AG10803 (cell line): ENCODE data around the gene TTBK1.

Experiments used
- DNase-seq: peaks from one replicate; pipeline ENCODE4 v3.0.0; 2010; ENCODE audit warnings: low read depth
- H3K4me3 ChIP-seq: 2 replicates; pipeline ENCODE4 v1.5.1; 2011; ENCODE audit warnings: mild to moderate bottlenecking, low read length, control low read depth
- TF ChIP-seq, protein P1 (sequence below): conservative IDR thresholded peaks from 2 replicates; pipeline ENCODE4 v1.5.1; 2011; ENCODE audit warnings: mild to moderate bottlenecking, low read length, control low read depth, inconsistent platforms

The TTBK1 gene

DNA sequence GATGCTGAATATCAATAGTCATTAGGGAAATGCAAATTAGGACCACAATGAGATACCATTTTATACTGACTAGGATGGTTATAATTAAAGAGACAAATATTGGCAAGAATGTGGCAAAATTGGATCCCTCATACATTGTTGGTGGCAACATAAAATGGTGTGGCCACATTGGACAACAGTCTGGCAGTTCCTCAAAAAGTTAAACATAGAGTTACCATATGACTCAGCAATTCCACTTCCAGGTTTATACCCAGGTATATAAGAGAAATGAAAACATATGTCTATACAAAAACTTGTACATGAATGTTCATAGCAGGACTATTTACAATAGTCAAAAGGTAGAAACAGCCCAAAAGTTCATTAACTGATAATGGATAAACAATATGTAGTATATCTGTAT is 67.3 kb downstream of the TTBK1 start:
- TF ChIP-seq, protein P1, sequence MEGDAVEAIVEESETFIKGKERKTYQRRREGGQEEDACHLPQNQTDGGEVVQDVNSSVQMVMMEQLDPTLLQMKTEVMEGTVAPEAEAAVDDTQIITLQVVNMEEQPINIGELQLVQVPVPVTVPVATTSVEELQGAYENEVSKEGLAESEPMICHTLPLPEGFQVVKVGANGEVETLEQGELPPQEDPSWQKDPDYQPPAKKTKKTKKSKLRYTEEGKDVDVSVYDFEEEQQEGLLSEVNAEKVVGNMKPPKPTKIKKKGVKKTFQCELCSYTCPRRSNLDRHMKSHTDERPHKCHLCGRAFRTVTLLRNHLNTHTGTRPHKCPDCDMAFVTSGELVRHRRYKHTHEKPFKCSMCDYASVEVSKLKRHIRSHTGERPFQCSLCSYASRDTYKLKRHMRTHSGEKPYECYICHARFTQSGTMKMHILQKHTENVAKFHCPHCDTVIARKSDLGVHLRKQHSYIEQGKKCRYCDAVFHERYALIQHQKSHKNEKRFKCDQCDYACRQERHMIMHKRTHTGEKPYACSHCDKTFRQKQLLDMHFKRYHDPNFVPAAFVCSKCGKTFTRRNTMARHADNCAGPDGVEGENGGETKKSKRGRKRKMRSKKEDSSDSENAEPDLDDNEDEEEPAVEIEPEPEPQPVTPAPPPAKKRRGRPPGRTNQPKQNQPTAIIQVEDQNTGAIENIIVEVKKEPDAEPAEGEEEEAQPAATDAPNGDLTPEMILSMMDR, result no peak
- no peak for DNase-seq
- H3K4me3 ChIP-seq, result no peak overlapping the region

DNA sequence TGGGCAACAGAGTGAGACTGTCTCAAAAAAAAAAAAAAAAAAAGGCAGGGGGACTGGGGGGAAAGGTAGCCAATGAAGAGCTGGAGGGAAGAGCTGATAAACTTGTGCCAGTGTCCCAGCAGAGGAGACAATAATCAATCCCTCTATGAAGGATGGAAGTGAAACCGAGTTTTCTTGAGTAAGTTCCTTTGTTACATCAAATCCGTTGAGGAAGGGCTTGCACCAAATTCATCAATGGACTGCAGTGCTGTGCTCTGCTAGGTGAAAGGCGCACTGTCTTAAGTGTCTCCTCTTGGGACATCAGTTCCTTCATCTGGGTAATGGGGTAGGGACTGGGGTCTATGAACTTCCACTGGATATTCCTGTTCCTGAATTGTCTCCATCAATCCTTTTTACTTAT is 68.4 kb downstream of the TTBK1 start:
- DNase-seq, result no peak
- TF ChIP-seq, protein P1, result no peak
- H3K4me3 ChIP-seq, result no peak overlapping the region

DNA sequence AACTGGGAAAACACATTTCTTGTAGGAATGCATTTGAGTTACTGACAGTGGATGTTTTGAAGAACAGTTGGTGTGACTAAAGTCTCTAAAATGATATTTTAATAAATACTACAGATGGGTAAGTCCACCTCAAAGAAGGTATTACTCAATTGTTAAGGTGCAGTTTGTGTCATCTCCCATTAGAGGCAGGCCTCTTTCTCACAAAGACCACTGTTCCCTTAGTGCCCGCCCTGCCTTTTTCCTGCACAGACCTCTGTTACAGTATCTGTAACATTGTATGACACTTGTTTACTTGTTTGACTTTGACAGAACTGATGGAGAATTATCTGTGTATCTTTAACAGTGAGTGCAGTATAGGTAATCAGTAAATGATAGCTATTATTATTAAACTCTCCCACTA is 70.5 kb downstream of the TTBK1 start:
- TF ChIP-seq, protein P1, result no peak
- DNase-seq, result no peak
- H3K4me3 ChIP-seq, result no peak overlapping the region

DNA sequence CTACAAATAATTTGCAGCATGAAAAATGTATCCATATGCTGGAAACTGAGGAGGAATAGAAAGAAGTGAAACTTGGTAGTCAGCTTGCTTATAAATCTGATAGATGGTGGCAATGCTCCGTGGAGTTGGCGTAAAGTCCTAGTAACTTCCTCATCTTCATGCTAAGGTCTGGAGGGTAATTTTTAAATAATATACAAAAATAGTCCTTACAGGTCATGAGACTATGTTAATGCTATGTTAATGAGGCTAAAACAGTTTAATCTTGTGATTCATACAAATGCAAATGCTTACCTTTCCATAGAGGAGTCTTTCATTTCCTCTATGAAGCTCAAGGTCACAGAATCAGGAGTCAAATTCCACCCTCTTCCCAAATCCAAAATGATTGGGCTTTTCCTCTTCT is 74.7 kb downstream of the TTBK1 start:
- TF ChIP-seq, protein P1, result no peak
- no peak for DNase-seq
- H3K4me3 ChIP-seq, result no peak overlapping the region

DNA sequence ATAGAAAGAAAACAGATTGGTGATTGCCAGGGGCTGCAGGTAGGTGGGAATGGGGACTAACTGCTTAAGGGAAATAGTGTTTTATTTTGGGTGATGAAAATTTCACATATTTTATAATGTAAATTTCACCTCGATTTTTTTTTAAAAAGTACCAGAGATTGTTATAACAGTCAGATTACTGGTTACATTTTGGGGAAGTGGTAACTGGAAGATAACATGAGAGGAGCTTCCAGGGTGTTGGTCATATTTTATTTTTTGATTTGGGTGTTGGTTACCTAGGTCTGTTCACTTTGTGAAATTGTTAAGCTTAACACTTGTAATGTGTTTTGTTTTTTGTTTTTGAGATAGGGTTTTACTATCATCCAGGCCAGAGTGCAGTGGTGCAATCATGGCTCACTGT is 82.6 kb downstream of the TTBK1 start:
- DNase-seq, result no peak
- TF ChIP-seq, protein P1, result no peak
- no peak overlapping the region for H3K4me3 ChIP-seq

DNA sequence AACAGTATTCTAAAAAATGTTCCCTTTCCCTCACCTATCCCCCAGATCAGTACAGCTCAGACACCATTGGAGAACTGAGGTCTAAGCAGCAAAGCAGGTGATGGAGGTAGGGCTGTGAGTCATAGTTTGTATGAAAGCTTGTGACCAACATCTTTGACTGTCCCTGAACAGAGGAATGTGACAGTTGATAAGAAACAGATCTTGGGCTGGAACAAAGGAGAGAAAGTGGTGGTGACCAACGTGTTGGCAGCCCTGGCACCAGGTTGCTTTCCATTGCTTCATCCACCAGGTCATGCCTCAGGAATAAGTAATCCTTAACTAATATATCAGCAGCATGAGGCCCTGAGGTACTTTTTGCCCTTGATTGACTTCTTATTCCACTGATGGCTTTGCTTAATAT is 85.2 kb downstream of the TTBK1 start:
- H3K4me3 ChIP-seq, result no peak overlapping the region
- DNase-seq, result no peak
- TF ChIP-seq, protein P1, result no peak

DNA sequence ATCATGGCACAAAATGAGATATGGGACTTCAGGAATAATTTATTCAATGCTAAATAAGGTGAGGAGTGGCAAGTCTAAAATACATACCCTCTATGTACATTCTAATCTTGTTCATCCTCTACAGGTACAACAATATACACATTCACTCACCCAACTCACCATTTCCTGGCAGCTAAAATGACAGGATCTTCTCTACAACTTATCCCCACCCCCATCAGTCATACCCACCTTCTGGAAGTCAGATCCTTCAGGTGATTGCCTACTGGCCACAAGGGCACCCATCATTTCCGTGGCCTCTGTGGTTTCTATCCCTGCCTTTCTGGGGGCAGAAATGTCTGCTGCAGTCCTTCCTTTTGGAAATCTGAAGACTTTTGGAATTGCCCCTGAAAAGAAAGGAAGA is 88.2 kb downstream of the TTBK1 start:
- TF ChIP-seq, protein P1, result no peak
- DNase-seq, result no peak
- H3K4me3 ChIP-seq, result no peak overlapping the region
